GM21825 (cell line): ENCODE measurements around the gene CHRNA4.

Experiments
- ATAC-seq: cut with Tn5 transposase; IDR thresholded peaks from one replicate; pipeline ENCODE4 v1.9.1; 2021; ENCODE audit warnings: mild to moderate bottlenecking, moderate library complexity; ENCODE audit not compliant: unreplicated experiment

CHRNA4 gene

DNA sequence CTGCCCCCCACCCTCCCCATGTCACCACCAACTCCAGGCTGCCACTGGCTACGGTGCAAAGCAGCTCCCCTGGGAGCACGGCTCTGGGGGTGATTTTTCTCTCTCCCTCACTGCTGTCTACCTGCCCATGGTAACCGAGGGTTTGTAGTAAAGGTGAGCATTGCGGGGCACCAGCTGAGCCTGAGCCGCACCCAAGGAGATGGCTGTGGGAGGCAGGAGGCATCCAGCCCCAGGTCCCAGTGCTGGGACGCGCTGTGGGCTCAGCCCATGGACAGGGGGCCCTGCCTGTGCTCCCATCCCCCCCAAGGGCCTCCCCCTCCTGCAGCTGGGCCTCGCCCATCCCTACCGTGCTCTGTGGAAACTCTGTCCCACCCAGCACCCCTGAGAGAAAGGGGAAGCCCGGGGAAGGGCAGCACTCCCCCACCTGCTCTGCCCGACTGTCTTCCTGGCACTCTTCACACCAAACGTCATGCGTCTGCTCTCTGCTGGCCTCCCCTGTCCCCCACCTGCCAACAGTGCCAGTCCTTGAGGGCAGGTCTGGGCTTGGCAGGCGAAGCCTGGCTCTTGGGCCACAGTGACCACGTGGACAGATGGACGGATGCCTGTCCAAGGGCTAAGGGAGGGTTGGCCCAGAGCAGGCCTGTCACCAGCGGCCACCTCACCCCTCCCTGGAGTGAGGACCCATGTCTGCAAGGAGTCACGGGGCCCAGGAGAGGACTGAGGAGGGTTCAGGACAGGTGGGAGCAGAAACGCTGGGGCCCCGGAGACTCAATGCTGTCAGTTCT lies 3.8 kb upstream of the CHRNA4 start:
- no peak for ATAC-seq

DNA sequence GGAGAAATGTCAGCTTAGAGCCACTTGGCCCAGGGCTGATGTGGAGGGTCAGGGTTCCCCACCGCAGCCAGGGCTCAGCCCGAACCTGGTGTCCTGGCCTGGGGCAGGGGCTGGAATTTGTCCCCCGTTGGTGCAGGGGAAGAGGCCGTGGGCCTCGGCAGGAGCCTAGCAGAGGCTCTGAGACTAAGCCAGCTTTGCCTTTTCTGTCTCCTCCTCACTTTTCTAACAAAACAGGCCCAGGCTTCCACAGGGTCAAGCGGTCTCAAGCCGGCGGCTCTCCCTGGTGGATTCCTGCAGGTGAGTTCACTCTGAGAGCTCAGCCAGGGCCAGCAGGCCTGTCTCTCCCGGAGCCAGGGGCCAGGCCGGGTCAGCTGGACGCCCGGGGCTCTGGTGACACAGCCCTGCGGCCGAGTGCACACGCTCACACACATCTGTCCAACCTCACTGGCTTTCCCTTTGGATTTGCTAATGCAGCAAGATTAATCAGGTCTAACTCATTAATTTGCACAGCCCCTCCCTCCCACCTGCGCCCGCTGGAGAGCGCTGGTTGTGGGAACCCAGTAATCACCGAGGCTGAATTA lies 2.9 kb upstream of the CHRNA4 start:
- no peak for ATAC-seq

DNA sequence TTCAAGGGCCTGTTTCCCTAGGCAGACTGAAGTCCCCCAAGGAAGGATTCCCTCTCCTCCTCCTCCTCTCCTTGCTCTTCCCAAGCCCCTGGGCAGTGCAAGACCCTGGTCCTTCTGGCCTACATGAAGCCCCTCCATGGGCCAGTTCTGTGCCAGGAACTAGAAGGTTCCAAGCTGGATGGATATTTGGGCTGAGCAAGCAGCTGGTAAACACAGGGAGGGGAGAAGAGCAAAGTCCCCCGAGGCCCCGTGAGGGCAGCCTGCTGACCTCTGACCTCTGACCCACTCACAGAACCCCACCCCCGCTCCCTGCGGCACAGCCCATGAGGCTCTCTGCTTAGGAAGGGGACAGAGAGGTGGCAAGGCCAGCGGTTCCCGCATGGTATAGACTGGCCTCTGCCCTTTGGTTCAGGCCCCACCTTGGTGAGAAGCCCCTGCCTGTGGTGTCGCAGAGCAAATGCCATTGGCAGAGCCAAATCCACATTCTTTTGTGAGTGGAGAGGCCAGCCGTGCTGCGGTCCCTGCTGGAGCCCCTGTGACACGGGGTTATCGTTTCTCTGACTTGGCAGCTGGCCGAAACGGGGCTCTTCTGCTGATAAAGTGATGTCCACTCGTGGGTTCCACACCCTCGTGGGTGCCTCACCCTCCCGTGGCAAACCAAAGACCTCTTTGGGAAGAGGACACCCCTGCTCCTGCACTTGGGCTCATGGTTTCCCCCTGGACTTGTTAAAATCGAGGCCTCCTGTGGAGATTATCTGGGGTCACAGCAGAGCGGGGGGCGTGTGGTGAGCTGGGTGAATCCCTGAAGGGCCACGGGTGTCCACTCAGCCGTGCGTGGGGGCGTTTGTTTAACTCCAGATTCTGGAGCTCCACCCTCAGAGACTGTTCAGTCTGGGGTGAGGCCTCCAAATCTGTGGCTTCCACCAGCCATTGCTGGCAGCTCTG lies 2.1 kb upstream of the CHRNA4 start:
- ATAC-seq = no peak

DNA sequence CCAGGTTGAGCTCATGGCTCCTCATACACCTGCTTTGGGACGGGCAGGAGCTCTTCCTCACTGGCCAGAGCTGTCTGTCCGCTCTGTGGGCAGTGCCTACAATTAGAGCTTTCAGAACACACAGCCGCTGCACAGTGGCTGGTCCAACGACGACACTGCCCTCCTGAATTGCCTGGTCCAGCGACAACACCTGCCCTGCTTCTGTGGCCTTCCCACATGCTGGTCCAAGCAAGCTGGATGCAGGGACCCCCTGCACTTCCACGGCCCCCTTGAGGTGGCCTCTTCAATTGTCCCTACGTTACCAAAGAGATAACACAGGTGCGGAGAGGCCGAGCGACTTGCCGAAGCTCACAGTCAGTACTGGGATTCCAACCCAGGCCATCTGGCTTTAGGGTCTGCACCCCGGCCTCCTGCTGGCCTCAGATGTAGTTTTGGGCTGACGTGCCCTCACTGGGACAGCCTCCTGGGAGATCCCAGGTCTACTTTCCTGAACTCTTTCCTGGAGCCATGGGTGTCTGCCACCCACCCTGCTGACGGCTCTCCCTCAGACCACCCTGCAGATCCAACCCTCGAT lies 1.4 kb upstream of the CHRNA4 start:
- ATAC-seq = no peak

DNA sequence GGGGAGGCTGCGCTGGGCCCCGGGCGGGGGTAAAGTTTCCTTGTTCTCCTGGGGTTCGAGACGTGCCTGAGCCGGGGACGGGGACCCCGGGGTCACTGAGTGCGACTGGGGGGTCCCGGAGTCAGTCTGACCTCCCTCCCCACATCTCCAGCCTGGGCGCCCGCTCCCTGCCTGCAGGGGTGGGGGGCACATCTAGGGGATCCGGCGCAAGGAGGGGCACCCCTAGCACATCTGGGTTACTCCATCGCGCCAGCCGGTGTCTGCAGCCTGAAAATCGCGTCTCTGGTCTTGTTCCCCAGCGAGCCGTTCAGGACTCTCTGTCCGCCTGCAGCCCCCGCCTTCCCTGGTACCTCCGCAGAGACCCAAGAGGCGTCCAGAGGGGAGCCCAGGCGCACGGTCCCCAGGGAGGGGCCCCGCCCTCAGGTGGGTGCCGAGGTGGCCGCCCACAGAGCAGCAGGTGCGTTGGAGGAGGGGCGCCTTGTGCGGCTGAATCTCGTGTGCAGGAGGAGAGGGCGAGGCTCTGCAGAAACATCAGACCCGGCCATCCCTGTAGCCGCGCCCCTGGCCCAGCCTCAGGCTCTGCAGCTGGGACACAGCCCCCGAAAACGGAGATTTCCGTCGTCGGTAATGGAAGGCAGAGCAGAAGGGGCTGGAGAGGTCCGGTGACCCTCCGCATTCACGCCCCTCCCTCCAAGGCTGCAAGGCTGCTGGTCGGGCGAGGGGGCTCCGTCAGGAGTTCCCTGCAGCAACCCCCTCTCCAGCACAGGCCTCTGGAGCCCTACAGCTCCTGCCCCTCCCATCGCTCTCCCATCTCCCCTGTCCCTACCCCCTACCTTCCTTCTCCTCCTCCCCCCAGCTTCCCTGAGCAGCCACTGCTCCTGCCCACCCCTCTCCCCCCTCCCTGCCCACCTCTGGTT lies 628 bp upstream of the CHRNA4 start:
- ATAC-seq = no peak

DNA sequence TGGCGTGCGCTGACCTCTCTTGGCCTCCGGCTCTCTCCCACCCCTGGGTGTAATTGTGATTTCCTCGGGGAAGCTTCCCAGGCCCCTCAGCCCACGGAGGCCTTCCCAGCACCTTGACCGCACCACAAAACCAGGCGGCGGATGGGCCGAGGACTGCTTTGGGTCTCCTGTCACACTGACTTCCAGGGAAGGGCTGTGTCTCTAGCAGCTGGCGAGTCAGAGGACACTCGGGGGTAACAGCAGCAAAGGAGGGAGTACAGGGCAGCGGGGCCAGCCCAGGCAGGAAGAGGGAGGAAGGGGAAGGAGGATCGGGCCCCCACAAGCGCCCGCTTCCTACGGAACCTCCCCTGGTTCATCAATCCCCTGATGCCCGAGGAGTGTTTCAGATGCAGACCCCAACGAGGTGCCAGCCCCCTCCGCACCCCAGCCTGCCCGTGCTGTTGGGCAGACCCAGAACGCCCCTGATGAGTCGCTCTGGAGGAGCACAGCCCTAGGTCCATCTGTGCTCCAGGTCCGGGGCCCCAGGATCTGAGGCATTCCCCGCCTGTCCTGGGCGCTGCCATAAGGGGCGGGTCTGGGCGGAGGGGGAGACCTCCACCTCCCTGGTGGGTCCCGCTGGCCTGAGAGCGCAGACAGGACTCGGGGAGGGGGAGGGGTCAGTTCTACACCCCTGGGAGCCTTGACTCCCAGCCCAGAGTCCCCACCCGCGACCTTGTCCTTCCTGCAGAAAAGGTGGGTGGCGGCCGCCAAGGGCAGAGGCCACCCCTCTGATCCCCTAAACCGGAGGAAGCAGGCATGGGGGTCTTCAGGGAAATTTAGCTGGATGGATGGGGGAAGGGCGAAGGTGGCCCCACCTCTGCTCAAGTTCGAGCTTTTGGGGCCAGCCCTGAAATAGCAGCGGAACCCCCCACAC lies 956 bp downstream of the CHRNA4 start:
- no peak for ATAC-seq

DNA sequence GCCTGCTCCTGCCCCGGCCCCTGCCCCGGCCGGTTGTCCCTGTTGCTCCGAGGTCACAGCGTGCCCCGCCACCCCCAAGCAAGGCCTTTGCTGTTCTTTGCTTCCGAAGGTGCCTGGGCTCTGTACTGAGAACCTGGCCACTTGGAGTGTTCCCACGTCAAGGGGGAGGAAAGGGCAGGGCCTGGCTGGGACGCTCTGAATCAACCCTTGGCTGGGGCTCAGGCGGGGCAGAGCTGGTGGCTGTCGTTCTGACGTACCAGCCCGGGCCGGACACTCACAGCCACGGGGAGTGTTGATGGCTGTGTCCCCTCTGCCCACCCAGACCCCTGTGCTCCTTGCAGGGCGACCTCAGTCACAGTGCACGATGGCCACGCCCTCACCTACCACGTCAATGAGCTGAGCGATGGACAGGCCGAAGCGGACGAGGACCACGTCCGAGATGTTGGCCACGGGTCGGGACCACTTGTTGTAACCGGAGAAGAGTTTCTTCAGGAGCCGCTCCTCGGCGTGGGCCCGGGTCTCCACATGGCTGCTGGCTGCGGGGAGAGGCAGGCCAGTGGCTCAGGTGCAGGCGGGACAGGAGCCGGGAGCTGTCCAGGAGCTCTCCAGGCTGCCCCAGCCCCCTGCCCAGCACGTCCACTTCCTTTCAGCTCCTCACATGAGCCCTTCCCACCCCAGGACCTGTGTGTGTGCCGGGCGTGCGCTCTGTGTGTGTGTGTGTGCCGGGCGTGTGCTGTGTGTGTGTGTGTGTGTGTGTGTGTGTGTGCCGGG lies 1.8 kb downstream of the CHRNA4 start:
- ATAC-seq = no peak

DNA sequence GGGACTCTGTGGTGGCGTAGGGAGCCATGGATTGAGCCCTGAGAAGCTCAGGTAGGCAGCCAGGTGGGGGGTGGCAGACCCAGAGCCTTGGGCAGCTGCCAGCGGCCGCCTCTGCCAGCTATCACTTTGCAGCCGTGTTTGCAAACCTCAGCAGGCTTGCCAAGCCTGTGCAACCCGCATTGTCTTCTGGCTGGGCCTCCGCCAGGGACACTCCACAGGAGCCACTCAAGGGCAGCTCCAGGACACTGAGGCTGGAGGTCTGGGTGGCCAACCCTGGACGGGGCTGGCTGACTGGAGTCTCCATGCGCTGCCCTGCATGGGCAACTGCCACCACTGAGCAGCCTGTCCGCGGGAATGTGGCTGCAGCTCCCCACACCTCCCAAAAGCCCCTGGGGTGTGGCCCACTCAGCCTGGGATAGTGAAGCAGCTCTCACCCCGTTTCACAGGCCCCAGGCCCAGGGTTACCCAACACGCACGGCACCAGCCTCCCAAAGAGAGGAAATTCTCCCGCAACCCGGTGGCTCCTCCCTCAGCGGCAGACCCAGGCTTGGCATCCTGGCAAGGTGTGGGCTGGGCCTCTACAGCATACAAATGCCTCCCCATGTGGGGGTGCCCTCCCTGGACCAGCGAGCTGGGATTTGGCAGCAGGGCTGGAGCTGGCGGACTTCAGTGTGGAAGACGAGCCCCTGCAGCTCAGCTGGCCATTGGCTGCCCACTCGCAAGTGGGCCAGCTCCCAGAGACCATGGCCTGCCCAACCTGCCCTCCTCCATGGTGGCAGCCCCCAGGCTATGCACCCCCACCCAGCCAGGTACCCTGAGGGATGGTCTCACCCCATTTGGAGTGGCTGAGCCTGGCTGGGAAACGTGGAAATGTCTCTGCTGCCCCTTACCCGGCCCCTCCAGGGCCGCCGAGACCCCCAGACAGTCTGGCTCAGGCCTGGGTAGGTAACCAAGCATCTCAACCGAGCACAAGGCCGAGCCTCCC lies 2.9 kb downstream of the CHRNA4 start:
- no peak for ATAC-seq

DNA sequence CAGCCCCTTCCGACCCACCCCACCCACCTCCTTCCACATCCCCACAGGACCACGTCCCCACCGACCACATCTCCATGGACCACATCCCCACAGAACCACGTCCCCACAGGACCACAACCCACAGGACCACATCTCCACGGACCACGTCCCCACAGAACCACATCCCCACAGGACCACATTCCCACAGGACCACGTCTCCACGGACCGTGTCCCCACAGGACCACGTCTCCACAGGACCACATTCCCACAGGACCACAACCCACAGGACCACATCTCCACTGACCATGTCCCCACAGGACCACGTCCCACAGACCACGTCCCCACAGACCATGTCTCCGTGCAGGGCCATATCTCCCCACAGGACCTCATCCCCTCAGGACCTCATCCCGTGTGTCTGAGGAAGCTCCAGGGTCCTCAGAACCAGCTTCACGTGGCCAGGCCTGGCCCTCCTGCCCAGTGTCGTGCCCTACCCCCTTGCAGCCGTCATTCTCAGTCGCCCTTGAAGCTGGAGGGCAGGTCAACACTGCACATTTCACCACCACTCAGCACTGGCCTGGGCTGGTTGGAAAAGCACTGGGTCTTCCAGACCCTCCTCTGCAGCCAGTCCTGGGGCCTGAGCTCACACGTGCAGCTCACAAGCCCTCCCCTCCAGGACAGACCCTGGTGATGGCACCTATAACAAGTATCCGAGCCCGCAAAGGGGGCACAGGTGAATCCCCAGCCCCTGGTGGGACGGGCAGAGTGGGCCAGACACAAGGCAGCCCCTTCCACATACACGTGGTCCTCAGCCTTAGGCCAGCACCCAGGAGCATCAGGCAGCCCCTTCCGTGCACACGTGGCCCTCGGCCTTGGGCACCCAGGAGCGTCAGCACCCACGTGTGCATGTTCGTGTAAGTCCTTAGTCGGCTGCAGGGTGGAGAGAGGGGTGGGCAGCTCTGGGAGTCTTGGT lies 3.9 kb downstream of the CHRNA4 start:
- no peak for ATAC-seq

DNA sequence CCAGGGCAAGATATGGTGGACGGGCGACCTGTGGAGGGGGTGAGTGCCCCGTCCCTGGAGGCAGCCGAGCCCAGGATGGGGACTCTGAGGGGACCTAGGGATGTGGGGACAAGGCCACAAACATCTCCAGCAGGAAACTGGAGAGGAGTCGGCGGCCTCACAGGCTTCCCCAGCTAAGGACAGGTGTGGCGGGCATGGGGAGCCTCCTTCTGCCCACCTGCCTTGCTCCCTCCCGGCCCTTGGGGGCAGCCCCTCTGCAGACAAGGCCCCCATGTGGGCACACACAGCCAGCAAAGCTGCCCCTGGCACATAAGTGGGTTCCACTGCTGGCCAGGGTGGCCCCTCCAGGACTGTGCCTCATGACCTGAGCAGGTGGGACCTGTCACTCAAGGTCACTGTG lies 4.6 kb downstream of the CHRNA4 start:
- no peak for ATAC-seq

DNA sequence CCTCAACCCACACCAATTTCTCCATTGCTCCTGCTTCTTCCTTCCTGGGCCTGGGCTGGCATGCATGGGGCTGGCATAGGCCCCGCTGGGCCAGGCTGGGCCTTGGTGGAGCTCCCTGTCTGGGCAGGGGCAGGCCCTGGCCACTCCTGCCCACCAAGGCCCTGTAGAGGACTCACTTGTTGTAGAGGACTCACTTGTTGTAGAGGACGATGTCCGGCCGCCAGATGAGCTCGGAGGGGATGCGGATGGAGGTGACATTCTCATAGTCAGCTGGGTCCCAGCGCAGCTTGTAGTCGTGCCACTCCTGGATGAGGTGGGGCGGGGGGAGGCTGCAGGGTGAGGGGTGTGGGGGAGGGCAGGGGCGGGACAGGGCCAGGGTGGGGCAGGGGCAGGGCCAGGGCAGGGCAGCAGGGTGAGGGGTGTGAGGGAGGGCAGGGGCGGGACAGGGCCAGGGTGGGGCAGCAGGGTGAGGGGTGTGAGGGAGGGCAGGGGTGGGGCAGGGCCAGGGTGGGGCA lies 5.3 kb downstream of the CHRNA4 start:
- no peak for ATAC-seq

DNA sequence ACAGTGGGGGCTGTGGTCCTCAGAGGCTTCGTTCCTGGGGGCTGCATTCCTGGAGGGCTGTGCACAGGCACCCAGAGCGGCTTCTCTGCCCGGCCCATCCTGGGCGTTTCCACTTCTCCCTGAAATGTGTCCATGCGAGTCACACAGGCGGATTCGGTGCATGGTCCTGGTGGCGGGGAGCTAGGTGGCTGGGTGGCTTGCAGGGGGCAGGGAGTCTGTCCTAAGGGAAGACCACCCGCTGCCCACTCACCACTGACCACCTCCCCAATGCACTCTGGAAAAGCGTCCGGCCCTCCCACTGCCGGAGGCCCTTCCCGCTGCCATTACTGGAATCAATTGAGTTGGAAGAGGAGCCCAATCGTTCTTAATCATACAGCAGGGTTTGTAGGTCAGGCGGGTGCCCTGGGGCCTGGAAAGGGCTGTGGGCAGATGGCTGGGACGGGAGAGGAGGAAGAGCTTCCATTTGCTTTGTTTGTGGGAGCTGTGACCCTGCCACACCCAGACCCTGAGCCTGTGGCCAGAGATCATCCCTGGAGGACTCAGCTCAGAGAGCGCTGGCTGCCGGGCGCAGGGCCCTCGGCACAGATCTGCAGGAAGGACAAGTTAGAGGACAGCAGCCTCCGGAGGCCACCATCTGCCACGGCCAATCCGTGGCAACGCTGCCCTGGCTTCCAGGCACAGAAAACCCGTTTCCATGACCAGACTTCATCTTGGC lies 6.4 kb downstream of the CHRNA4 start:
- ATAC-seq = no peak

DNA sequence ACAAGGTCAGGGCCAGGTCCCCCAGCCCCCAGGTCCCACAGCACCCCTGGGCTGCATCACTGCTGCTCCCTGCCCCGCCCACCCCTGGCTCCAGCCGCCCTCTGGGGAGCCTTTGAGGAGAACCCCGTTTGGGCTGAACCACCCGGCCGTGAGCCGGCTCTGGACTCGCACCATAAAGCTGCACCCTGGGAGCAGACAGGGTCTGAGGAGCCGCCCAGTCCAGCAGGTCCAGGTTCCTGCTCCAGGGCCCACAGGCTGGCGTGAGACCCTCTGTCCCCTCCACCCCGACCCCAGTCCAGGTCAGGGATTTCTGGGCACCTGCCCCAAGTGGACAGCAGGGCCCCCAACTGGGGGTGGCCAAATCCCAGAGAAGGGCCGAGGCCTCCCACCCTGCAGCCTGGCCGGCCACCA lies 8.3 kb downstream of the CHRNA4 start:
- ATAC-seq = no peak

DNA sequence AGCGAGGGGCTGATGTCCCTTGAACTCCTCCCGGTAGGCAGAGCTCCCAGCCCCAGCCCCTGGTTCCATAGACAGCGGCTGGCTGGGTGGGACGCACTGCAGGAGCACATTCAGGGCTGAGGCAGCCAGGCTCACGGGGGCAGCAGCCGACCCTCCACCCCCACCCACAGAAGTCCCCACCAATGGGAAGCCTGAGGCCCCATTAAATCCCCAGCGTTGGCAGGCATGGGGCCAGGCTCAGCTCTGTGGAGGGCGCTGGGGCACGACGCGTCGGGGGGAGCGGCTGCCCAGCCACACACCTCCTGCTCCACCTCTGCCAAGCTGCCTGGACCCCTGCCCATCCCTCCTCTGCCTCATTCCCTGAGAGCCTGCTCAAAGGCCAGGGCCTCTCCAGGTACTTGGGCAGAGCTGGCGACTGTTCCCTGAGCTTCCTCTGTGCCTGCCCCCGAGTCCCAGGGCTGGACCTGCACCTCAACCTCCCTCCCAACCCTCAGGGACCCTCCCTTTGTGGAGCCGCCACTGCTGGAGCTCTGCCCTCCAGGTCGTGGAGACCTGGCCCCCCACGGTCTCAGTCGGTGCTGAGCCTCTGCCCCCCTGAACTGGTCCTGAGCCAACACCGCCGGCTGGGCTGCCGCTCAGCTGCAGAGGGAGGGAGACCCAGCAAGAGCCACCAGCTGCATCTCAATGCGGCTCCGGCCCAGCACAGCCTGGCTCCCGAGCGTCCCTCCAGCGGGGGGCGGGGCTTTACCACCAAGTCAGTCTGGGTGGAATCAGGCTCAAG lies 9.1 kb downstream of the CHRNA4 start:
- ATAC-seq = no peak

DNA sequence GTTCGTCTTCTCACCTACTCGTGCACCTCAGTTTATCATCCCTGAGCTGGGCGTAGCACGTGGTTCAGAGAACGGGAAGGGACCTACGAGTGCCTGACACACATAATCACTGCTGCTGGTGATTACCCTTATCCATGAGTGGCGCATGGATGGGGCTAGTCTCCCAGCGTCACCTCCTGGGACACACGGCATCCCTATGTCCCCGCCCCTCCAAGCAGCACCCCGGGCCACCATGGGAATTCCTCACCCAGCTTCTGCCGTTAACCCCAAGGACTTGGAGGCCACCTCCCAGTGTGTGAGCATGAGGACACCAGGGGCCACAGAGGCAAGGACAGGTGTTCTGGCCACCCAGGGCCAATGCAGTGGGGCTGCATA lies 9.8 kb downstream of the CHRNA4 start:
- no peak for ATAC-seq
